ENCODE results near the gene CLSTN2.

Gene CLSTN2

GRCh38 chr3:140341817-140342403, 406.9 kb downstream of the CLSTN2 start:
- no peaks in the 10 kb centered on the region for H3K27me3 ChIP-seq (ENCODE audit: control insufficient read depth, insufficient read depth, low read length)
- no peak overlapping the region for H3K9ac ChIP-seq (ENCODE audit: low read depth, low read length)

GRCh38 chr3:140342668-140343067, 407.7 kb downstream of the CLSTN2 start:
- Histone ChIP-seq H3K27me3 (ENCODE audit: control insufficient read depth, insufficient read depth, low read length) (no peaks in the 10 kb centered on the region), H3K9ac (ENCODE audit: low read depth, low read length) (no peak overlapping the region), H3K4me1 (ENCODE audit: control insufficient read depth, insufficient read depth, low read length) (no peaks in the 10 kb centered on the region), H3K4me3 (ENCODE audit: low read length) (no peak overlapping the region), H3K9me3 (replicated peaks; ENCODE audit: low read length) (no peaks in the 10 kb centered on the region), H3K36me3 (ENCODE audit: insufficient read depth, low read length) (no peaks in the 10 kb centered on the region), H3K4me2 (ENCODE audit: low read length) (no peak overlapping the region)

More at GRCh38 chr3:140341817-140342403, 406.9 kb downstream of the CLSTN2 start:
- Histone ChIP-seq H3K4me2 (ENCODE audit: low read length) (no peak overlapping the region), H3K4me1 (ENCODE audit: control insufficient read depth, insufficient read depth, low read length) (no peaks in the 10 kb centered on the region), H3K36me3 (ENCODE audit: insufficient read depth, low read length) (no peaks in the 10 kb centered on the region), H3K4me3 (ENCODE audit: low read length) (no peak overlapping the region), H3K9me3 (replicated peaks; ENCODE audit: low read length) (no peaks in the 10 kb centered on the region)

DNA sequence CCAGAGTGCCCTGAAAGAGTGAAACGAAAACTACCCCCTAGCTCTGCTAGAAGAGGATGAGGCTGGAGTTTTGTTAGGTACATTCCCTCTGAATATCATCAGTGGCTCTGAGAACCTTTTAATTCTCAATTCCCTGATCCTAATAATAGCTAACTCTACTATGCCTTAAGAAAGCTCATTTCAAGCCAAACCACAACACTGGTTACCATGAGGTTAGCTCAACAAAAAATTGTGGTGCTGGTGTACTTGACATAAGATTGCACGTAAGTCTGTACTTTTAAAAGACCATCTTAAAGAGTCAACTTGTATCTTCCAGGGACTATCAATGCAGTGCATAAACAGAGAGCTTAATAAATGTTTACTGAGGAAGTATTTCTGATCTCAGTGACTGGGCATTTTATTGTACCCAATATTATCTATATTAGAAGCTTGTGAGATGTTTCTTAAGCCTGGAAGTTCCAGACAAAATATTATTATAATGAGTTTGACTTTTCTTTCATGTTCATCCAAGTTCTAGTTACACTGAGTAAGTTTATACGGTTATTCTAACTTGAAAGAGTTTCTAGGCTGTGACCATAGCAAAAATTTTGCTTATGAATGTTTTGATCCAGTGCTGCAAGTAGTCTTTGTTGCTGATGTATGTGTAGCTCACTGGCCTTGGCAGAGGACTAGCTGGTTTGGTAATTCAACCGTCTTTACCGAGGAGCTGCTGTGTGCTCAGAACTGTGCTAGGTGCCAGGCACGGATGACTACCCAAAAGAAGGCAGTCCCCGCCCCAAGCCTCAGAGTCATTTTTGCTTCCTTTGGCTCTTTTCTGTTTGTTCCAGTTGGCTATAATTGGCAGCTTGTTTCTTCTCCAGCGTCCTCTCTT, 408.5 kb downstream of the CLSTN2 start:
- no peaks in the 10 kb centered on the region for H3K36me3 ChIP-seq (ENCODE audit: insufficient read depth, low read length)
- no peak overlapping the region for H3K4me2 ChIP-seq (ENCODE audit: low read length)
- H3K4me3 ChIP-seq (ENCODE audit: low read length): no peak overlapping the region
- no peaks in the 10 kb centered on the region for H3K4me1 ChIP-seq (ENCODE audit: control insufficient read depth, insufficient read depth, low read length)
- no peaks in the 10 kb centered on the region for H3K9me3 ChIP-seq (replicated peaks; ENCODE audit: low read length)
- no peak overlapping the region for H3K9ac ChIP-seq (ENCODE audit: low read depth, low read length)
- H3K27me3 ChIP-seq (ENCODE audit: control insufficient read depth, insufficient read depth, low read length): no peaks in the 10 kb centered on the region

DNA sequence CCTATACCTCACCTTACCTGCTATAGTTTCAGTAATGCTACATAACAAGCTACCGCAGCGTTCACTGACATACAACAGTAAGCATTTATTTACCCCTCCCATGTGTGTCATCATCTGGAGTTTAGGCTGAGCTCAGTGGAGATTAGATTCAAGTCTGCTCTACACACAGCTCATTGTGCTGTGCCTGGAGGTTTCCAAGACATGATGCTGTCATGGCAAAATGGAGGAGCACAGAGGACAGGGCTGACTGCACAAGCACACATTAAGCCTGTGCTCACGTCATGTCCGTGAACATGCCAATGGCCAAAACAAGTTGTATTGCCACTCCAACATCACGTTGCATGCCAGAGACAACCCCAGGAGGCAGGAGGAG, 409.1 kb downstream of the CLSTN2 start:
- no peak overlapping the region for H3K4me3 ChIP-seq (ENCODE audit: low read length)
- no peaks in the 10 kb centered on the region for H3K36me3 ChIP-seq (ENCODE audit: insufficient read depth, low read length)
- no peak overlapping the region for H3K4me2 ChIP-seq (ENCODE audit: low read length)
- H3K9me3 ChIP-seq (replicated peaks; ENCODE audit: low read length): no peaks in the 10 kb centered on the region
- no peak overlapping the region for H3K9ac ChIP-seq (ENCODE audit: low read depth, low read length)
- H3K4me1 ChIP-seq (ENCODE audit: control insufficient read depth, insufficient read depth, low read length): no peaks in the 10 kb centered on the region
- no peaks in the 10 kb centered on the region for H3K27me3 ChIP-seq (ENCODE audit: control insufficient read depth, insufficient read depth, low read length)

DNA sequence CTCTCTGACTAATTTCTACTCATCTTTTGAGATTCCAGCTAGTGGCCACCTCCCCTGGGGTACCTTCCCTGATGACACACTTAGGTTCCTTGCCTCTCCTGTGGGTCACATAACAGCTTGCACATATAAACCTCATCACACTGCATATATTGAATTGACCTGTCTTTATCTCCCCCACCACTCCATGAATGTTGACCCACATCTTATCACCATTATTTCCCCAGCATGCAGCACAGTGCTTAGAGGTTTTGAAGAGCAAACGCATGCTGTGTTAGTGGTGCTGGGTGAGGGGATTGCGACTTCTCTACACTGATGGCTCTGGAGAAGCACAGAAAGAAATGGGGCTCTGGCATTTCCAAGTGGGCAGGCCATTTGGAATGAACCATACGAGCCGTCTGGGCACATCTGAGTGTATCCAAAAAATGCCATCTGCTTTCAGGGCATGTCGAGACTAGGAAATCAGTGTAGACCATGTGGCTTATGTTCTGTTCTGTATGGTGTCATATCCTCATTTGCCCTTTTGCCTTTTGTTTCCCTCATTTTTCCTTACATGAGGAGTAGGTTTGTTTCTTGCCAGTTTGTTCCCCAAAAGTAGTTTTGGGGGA, 409.7 kb downstream of the CLSTN2 start:
- H3K27me3 ChIP-seq (ENCODE audit: control insufficient read depth, insufficient read depth, low read length): no peaks in the 10 kb centered on the region
- H3K4me3 ChIP-seq (ENCODE audit: low read length): no peak overlapping the region
- no peaks in the 10 kb centered on the region for H3K36me3 ChIP-seq (ENCODE audit: insufficient read depth, low read length)
- H3K9me3 ChIP-seq (replicated peaks; ENCODE audit: low read length): no peaks in the 10 kb centered on the region
- no peak overlapping the region for H3K9ac ChIP-seq (ENCODE audit: low read depth, low read length)
- no peak overlapping the region for H3K4me2 ChIP-seq (ENCODE audit: low read length)
- no peaks in the 10 kb centered on the region for H3K4me1 ChIP-seq (ENCODE audit: control insufficient read depth, insufficient read depth, low read length)

DNA sequence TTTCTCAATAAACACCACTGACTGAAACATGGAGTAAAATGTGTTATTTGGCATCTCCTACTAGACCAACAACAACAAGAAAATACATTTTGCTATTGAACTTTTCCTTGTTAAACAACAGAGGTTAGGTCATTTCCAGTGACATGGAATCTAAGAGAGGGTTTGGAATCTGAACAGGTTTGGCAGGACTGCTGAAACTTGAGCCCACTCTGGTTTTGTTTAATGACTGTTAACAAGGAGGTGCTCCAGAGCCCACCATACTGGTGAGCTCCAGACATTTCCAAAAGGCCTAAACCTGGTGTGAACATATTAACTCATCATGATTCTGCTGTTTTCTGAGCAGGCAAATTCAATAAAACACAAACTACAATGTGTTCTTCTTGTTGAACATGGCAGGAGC, 412.2 kb downstream of the CLSTN2 start:
- no peaks in the 10 kb centered on the region for H3K36me3 ChIP-seq (ENCODE audit: insufficient read depth, low read length)

DNA sequence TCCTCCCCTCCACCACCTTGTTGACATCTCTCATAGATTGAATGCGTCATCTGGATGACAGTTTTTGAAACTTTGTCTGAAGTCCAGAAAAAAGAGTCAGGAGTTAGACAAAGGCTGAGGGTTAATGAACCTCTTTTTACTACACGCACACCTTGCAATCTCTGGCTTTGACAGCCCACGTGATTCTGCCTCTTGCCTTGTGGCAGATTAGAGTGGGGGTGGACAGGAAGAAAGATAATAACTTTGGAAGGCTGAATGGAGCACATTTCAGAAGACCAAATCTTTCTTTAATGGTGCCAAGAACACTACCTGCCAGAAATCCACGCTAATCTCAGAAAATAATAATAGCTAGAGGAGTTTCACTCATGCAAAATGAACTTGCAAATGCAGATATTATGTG, 415.0 kb downstream of the CLSTN2 start:
- Histone ChIP-seq H3K27me3 (ENCODE audit: control insufficient read depth, insufficient read depth, low read length) (no peaks in the 10 kb centered on the region), H3K4me2 (ENCODE audit: low read length) (no peak overlapping the region), H3K9ac (ENCODE audit: low read depth, low read length) (no peak overlapping the region), H3K4me1 (ENCODE audit: control insufficient read depth, insufficient read depth, low read length) (no peaks in the 10 kb centered on the region), H3K36me3 (ENCODE audit: insufficient read depth, low read length) (no peaks in the 10 kb centered on the region), H3K4me3 (ENCODE audit: low read length) (no peak overlapping the region), H3K9me3 (replicated peaks; ENCODE audit: low read length) (no peaks in the 10 kb centered on the region)

More for the DNA sequence above, 412.2 kb downstream of the CLSTN2 start:
- Histone ChIP-seq H3K4me2 (ENCODE audit: low read length) (no peak overlapping the region), H3K4me1 (ENCODE audit: control insufficient read depth, insufficient read depth, low read length) (no peaks in the 10 kb centered on the region), H3K27me3 (ENCODE audit: control insufficient read depth, insufficient read depth, low read length) (no peaks in the 10 kb centered on the region), H3K9me3 (replicated peaks; ENCODE audit: low read length) (no peaks in the 10 kb centered on the region), H3K4me3 (ENCODE audit: low read length) (no peak overlapping the region), H3K9ac (ENCODE audit: low read depth, low read length) (no peak overlapping the region)

DNA sequence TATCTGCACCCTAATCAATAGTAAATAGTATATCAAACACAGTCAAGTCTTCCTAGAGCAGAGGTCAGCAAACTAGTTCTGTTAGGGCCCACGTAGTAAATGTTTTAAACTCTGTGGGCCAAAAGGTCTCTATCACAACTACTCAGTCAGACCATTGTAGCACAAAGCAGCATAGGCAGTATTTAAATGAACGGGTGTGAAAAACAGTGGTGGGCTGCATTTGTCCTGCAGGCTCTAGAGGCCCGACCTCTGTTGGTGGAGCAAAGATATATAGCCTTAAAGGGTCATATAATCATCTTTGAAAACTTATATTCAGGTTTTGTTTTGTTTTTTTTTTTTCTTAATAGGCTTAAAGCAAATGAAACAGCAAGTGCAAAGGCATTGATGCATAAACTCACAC, 416.5 kb downstream of the CLSTN2 start:
- no peaks in the 10 kb centered on the region for H3K9me3 ChIP-seq (replicated peaks; ENCODE audit: low read length)
- no peak overlapping the region for H3K4me2 ChIP-seq (ENCODE audit: low read length)
- no peaks in the 10 kb centered on the region for H3K4me1 ChIP-seq (ENCODE audit: control insufficient read depth, insufficient read depth, low read length)
- no peak overlapping the region for H3K4me3 ChIP-seq (ENCODE audit: low read length)
- H3K27me3 ChIP-seq (ENCODE audit: control insufficient read depth, insufficient read depth, low read length): no peaks in the 10 kb centered on the region
- H3K36me3 ChIP-seq (ENCODE audit: insufficient read depth, low read length): no peaks in the 10 kb centered on the region
- no peak overlapping the region for H3K9ac ChIP-seq (ENCODE audit: low read depth, low read length)

DNA sequence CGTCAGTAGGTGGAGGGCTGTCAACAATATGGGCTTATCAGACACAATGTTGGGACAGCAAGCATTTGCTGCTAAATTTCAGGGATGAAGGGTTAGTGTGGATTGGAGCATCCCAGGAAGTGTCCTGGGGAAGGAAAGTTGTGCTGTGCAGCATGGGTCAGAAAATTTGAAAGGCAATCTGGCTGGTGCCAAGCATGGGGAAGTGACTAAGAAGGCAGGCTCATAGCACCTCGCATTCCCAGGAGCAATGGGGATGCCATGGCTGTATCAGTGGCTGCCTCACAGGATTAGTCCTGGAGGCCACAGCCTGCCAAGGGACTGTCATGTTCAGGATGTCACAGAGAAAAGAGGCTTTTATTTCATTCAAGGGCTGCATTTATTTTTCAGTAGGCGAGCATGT, 420.5 kb downstream of the CLSTN2 start:
- H3K9me3 ChIP-seq (replicated peaks; ENCODE audit: low read length): no peaks in the 10 kb centered on the region
- no peaks in the 10 kb centered on the region for H3K27me3 ChIP-seq (ENCODE audit: control insufficient read depth, insufficient read depth, low read length)
- H3K4me2 ChIP-seq (ENCODE audit: low read length): no peak overlapping the region
- no peaks in the 10 kb centered on the region for H3K36me3 ChIP-seq (ENCODE audit: insufficient read depth, low read length)
- H3K4me1 ChIP-seq (ENCODE audit: control insufficient read depth, insufficient read depth, low read length): no peaks in the 10 kb centered on the region
- H3K4me3 ChIP-seq (ENCODE audit: low read length): no peak overlapping the region
- no peak overlapping the region for H3K9ac ChIP-seq (ENCODE audit: low read depth, low read length)

DNA sequence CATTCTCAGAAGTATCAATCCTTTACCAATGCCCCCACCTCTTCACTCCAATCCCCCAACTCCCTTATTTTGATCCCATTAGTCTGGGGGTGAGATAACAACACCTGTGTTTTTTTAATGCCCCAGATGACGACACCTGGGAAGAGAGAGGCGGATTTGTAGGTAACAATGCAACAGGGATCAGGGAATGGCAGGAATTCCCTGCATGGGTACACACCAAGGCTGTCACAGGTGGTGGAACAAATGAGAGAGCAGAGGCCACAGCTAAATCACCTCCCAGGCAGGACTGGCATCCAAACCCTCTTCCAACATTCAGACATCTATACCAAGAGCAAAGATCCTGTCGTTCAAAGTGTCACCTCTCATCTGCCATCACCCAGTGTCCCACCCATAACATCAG, 423.7 kb downstream of the CLSTN2 start:
- Histone ChIP-seq H3K27me3 (ENCODE audit: control insufficient read depth, insufficient read depth, low read length) (no peaks in the 10 kb centered on the region), H3K4me3 (ENCODE audit: low read length) (no peak overlapping the region), H3K9ac (ENCODE audit: low read depth, low read length) (no peak overlapping the region), H3K36me3 (ENCODE audit: insufficient read depth, low read length) (no peaks in the 10 kb centered on the region), H3K9me3 (replicated peaks; ENCODE audit: low read length) (no peaks in the 10 kb centered on the region), H3K4me1 (ENCODE audit: control insufficient read depth, insufficient read depth, low read length) (no peaks in the 10 kb centered on the region), H3K4me2 (ENCODE audit: low read length) (no peak overlapping the region)

DNA sequence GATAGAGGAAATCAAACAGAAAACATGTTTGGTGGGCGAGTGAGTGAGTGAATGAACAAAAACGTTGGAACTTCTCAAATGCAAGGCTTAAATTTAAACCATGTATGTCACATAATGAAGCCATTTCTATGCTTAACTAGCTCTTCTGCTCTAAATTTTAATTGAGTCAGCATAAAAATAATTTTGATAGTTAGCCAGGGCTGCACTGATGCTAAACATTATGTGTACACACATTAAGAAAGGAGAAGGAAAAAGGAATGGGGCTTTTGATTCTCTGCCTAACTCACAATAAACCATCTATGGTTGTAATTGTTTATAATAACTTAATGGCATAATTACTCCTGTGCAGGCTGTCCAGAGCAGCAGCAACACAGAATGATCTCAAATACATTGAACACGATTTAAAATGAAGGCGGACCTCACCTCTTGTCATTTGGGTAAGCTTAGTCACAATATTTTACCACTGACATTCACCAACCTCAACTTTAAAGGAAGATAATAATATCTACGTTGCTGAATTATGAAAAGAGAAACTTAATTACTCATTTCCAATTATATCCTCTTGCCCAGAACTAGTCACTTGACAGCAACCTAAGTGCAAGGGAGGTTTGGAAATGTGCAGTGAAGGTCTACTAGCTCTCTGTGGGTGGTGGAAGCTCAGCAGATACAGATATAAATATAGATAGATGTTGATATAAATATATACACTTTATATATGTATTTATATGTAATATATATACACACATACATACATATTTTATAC, 424.4 kb downstream of the CLSTN2 start:
- Histone ChIP-seq H3K4me2 (ENCODE audit: low read length) (no peak overlapping the region), H3K9me3 (replicated peaks; ENCODE audit: low read length) (no peaks in the 10 kb centered on the region), H3K9ac (ENCODE audit: low read depth, low read length) (no peak overlapping the region), H3K4me1 (ENCODE audit: control insufficient read depth, insufficient read depth, low read length) (no peaks in the 10 kb centered on the region), H3K36me3 (ENCODE audit: insufficient read depth, low read length) (no peaks in the 10 kb centered on the region), H3K4me3 (ENCODE audit: low read length) (no peak overlapping the region), H3K27me3 (ENCODE audit: control insufficient read depth, insufficient read depth, low read length) (no peaks in the 10 kb centered on the region)
